ENCODE measurements around the gene DRICH1. TPM values are rescaled to one million over a fixed set of nuclear protein-coding genes. Genes with fewer than 3 reads are reported as not detected.
"Not testable (repeated sequence)": the region's sequence is repeated elsewhere in the genome, so short reads cannot be mapped to it uniquely, and the experiment has no call there.

DRICH1 gene
- polyA plus RNA-seq, 1 of the 3 experiments (the other 2 are of a cell fraction), result 0.21 TPM

- no peaks in the 10 kb centered on the region for H3K36me3 ChIP-seq (replicated peaks in 1 of 2; ENCODE audit: control insufficient read depth in 1 of 2, insufficient read depth in 2 of 2, low read length in 1 of 2)
- H4K20me1 ChIP-seq (ENCODE audit: insufficient read depth), result no peaks in the 10 kb centered on the region
- 87% methylated on average over 8 of the region's 17 CpGs for WGBS (ENCODE audit: low lambda C conversion rate)
- CTCF ChIA-PET, result no interaction called here
- no peaks in the 10 kb centered on the region for H3K79me2 ChIP-seq (ENCODE audit: insufficient read depth)
- DNase-seq, result no peak
- no peaks in the 10 kb centered on the region for H3K9me2 ChIP-seq
- H3K4me3 ChIP-seq (ENCODE audit: low read depth in 2 of 2, low read length in 1 of 2), result no peak overlapping the region
- no peaks in the 10 kb centered on the region for H3K27me3 ChIP-seq (ENCODE audit: insufficient read depth)
- H3K9me3 ChIP-seq, result no peaks in the 10 kb centered on the region
- H2AFZ ChIP-seq (ENCODE audit: low read depth), result no peak overlapping the region
- TF ChIP-seq SMC3 (IDR thresholded peaks at IDR 0.05; ENCODE audit: low read depth, low read length) (no peak), TEAD4 (IDR thresholded peaks at IDR 0.05; ENCODE audit: borderline replicate concordance, insufficient read depth) (no peak), POLR2AphosphoS5 (IDR thresholded peaks at IDR 0.05; ENCODE audit: low read depth, low read length) (no peak), SIN3A (IDR thresholded peaks at IDR 0.05; ENCODE audit: borderline replicate concordance, low read depth, low read length) (no peak), TAF1 (IDR thresholded peaks at IDR 0.05; ENCODE audit: borderline replicate concordance, low read depth, low read length) (no peak), EZH2phosphoT487 (IDR thresholded peaks at IDR 0.05; ENCODE audit: borderline replicate concordance, low read depth) (no peak), USF2 (IDR thresholded peaks at IDR 0.05; ENCODE audit: borderline replicate concordance, low read depth, low read length) (no peak), GABPA (IDR thresholded peaks at IDR 0.05; ENCODE audit: low read depth) (no peak), RCOR1 (IDR thresholded peaks at IDR 0.05; ENCODE audit: low read length) (no peak), CTCF (IDR thresholded peaks at IDR 0.05) (no peak), IRF3 (IDR thresholded peaks at IDR 0.05; ENCODE audit: low read depth, low read length) (no peak)
- POLR2A ChIA-PET, result no interaction called here
- no peak overlapping the region for H3K27ac ChIP-seq (ENCODE audit: low read depth in 2 of 2, low read length in 1 of 2)
- no peak overlapping the region for H3K4me2 ChIP-seq
- H3F3A ChIP-seq (replicated peaks; ENCODE audit: insufficient read depth), result no peaks in the 10 kb centered on the region
- no peak overlapping the region for H3K9ac ChIP-seq
- H3K4me1 ChIP-seq (ENCODE audit: control insufficient read depth in 1 of 2, insufficient read depth in 2 of 2, low read depth in 1 of 2, low read length in 1 of 2), result no peaks in the 10 kb centered on the region; a peak in 1 of 4 replicates
Measured at GRCh38 chr22:23675502-23676415, 43.6 kb upstream of the DRICH1 start.

GRCh38 chr22:23674886-23675501, 42.9 kb upstream of the DRICH1 start:
- POLR2A ChIA-PET, H3K9me3 ChIP-seq: not testable (repeated sequence)
- WGBS (ENCODE audit: low lambda C conversion rate), result 97% methylated on average over 6 of the region's 6 CpGs

More at GRCh38 chr22:23674886-23675501, 42.9 kb upstream of the DRICH1 start:
- H3K9me2 ChIP-seq; H2AFZ ChIP-seq (ENCODE audit: low read depth); H3K27me3 ChIP-seq (ENCODE audit: insufficient read depth); H3K79me2 ChIP-seq (ENCODE audit: insufficient read depth); H3K4me3 ChIP-seq (ENCODE audit: low read depth in 2 of 2, low read length in 1 of 2); H3F3A ChIP-seq (replicated peaks; ENCODE audit: insufficient read depth); H3K9ac ChIP-seq; CTCF ChIA-PET; H3K27ac ChIP-seq (ENCODE audit: low read depth in 2 of 2, low read length in 1 of 2); H4K20me1 ChIP-seq (ENCODE audit: insufficient read depth); H3K4me2 ChIP-seq; H3K36me3 ChIP-seq (replicated peaks in 1 of 2; ENCODE audit: control insufficient read depth in 1 of 2, insufficient read depth in 2 of 2, low read length in 1 of 2); H3K4me1 ChIP-seq (ENCODE audit: control insufficient read depth in 1 of 2, insufficient read depth in 2 of 2, low read depth in 1 of 2, low read length in 1 of 2); DNase-seq: not testable (repeated sequence)
